ENCODE results near the gene BRSK2. TPM values are rescaled to one million over a fixed set of nuclear protein-coding genes. Genes with fewer than 3 reads are reported as not detected.

The BRSK2 gene
- total and polyA plus RNA-seq, 9 of the 15 experiments (the other 6 are each of a cell fraction or from before 2014, with no cell fraction given) = 0.06 to 0.52 (median 0.18) TPM; not detected in 5

DNA sequence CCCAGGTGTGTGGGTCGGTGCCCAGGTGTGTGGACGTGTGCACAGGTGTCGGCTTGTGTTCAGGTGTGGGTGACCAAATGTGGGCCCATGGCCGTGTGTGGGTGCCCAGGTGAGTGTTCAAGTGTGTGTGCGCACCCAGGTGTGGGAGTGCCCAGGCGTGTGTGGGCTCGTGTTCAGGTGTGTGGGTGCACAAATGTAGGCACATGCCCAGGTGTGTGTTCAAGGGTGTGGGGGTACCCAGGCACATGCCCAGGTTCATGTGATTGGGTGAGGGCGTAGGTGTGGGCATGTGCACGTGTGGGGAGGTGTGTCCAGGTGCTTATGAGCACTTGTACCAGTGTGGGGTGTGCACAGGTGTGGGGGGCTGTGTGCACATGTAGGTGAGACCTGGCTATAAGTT, 54.0 kb downstream of the BRSK2 start:
- no peak for TF ChIP-seq ZNF507 (tag; conservative IDR thresholded peaks at IDR 0.05)
- TF ChIP-seq NFXL1 (CRISPR knock-in tag; IDR thresholded peaks at IDR 0.05) = no peak
- no peak for TF ChIP-seq JUN (IDR thresholded peaks at IDR 0.05; ENCODE audit: borderline replicate concordance, low read depth, low read length)
- no peak for TF ChIP-seq JUN (CRISPR knock-in tag; IDR thresholded peaks at IDR 0.05; ENCODE audit: borderline replicate concordance)
- TF ChIP-seq AFF4 (CRISPR knock-in tag; IDR thresholded peaks at IDR 0.05) = no peak
- no peak for TF ChIP-seq ZNF583 (CRISPR knock-in tag; IDR thresholded peaks at IDR 0.05)
- no peak for TF ChIP-seq SRF (CRISPR knock-in tag; IDR thresholded peaks at IDR 0.05)
- peak; percentile 23; the same call in 1 of the 2 replicates for TF ChIP-seq ZEB2 (IDR thresholded peaks at IDR 0.05)
- TF ChIP-seq ARHGAP35 (IDR thresholded peaks at IDR 0.05; ENCODE audit: partially characterized antibody) = no peak
- 2% methylated on average over 6 of the region's 9 CpGs for WGBS (ENCODE audit: insufficient coverage, low coverage, missing lambda C conversion rate)
- Histone ChIP-seq H3K36me3 (ENCODE audit: control insufficient read depth, insufficient read depth, low read length) (no peaks in the 10 kb centered on the region), H3K4me2 (ENCODE audit: insufficient read depth, low read length) (no peak overlapping the region), H3K9ac (ENCODE audit: insufficient read depth in 1 of 2, low read depth in 2 of 2, low read length in 2 of 2) (no peak overlapping the region), H2AFZ (ENCODE audit: low read depth, low read length) (no peak overlapping the region), H4K20me1 (replicated peaks; ENCODE audit: control insufficient read depth, insufficient read depth, low read length) (peaks cover 9% of the 10 kb centered on the region; the same call in 1 of the 2 replicates), H3K27me3 (ENCODE audit: control insufficient read depth in 2 of 2, insufficient read depth in 2 of 2, low read length in 2 of 2) (peaks cover 0 to 37% of the 10 kb centered on the region in 2 experiments; a peak in 2 of 5 replicates), H3K4me1 (replicated peaks in 1 of 2; ENCODE audit: control insufficient read depth in 2 of 2, insufficient read depth in 2 of 2, low read length in 2 of 2) (peaks cover 0 to 57% of the 10 kb centered on the region in 2 experiments; a peak in 2 of 5 replicates), H3K9me1 (ENCODE audit: control insufficient read depth, insufficient read depth, low read length) (no peaks in the 10 kb centered on the region), H3K79me2 (ENCODE audit: control insufficient read depth, insufficient read depth, low read length) (no peaks in the 10 kb centered on the region), H3K4me3 (no peak overlapping the region), H3K27ac (ENCODE audit: extremely low read depth, low read depth, low read length) (no peak overlapping the region), H3K9me3 (replicated peaks; ENCODE audit: control insufficient read depth, insufficient read depth, low read depth, low read length) (no peaks in the 10 kb centered on the region)
- no peak for ATAC-seq
- in situ Hi-C loops (cut with MboI) (no loop called here), intact Hi-C loops (cut with micrococcal nuclease) (no loop called here)
- ChIA-PET CTCF (ENCODE audit: low intra/inter-chr PET ratio) (no interaction called here), POLR2A (no interaction called here)
- BruUV-seq (replicated peaks) = no TSS peak
- FAIRE-seq = no peak
- no peak for DNase-seq (ENCODE audit: extremely low read depth in 1 of 4, low spot score in 3 of 4)

All from K562 (cell line).